ENCODE results near the gene ANAPC16. TPM values are rescaled to one million over a fixed set of nuclear protein-coding genes. Genes with fewer than 3 reads are reported as not detected.

Gene ANAPC16
- total and polyA plus RNA-seq, 2 experiments from 2014 or later, result 77.5 to 126 TPM

DNA sequence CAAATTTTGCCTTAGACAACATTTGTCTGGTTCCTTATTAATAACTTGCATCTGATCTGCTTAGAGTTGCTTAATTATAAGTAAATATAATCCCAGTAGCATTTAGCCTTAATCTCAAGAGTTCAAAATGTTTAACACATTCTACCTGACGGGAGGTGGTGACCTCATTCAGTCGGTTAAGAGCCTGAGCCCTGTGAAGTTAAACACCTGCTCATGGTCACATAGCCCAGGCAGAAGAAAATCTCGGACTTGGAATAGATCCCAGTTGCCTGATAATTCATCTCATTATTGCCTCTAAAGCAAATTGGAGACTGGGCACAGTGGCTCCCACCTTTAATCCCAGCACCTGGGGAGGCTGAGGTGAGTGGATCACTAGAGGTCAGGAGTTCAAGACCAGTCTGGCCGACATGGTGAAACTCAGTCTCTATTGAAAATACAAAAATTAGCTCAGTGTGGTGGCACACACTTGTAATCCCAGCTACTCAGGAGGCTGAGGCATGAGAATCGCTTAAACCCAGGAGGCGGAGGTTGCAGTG, 18.8 kb downstream of the ANAPC16 start:
- H3K9me3 Mint-ChIP-seq, result no peaks in the 10 kb centered on the region

More for the DNA sequence above, 18.8 kb downstream of the ANAPC16 start:
- Mint-ChIP-seq H3K27ac (no peak overlapping the region), H3K4me3 (no peak overlapping the region), H3K27me3 (ENCODE audit: insufficient read depth, low read depth, poor library complexity) (peaks cover 1% of the 10 kb centered on the region), H3K4me1 (peaks cover 7% of the 10 kb centered on the region; the same call in 1 of the 3 replicates), H3K36me3 (ENCODE audit: low read depth) (peaks cover 43% of the 10 kb centered on the region)
- H3K27me3 ChIP-seq (ENCODE audit: insufficient read depth), result no peaks in the 10 kb centered on the region
- H3K4me1 ChIP-seq (ENCODE audit: insufficient read depth), result no peaks in the 10 kb centered on the region
- no peak for TF ChIP-seq JUNB (IDR thresholded peaks at IDR 0.05; ENCODE audit: unreplicated experiment)
- no peak for TF ChIP-seq STAT1 (IDR thresholded peaks at IDR 0.05; ENCODE audit: unreplicated experiment)
- TF ChIP-seq ZNF114 (CRISPR knock-in tag; IDR thresholded peaks at IDR 0.05), result no peak
- TF ChIP-seq, protein P1, sequence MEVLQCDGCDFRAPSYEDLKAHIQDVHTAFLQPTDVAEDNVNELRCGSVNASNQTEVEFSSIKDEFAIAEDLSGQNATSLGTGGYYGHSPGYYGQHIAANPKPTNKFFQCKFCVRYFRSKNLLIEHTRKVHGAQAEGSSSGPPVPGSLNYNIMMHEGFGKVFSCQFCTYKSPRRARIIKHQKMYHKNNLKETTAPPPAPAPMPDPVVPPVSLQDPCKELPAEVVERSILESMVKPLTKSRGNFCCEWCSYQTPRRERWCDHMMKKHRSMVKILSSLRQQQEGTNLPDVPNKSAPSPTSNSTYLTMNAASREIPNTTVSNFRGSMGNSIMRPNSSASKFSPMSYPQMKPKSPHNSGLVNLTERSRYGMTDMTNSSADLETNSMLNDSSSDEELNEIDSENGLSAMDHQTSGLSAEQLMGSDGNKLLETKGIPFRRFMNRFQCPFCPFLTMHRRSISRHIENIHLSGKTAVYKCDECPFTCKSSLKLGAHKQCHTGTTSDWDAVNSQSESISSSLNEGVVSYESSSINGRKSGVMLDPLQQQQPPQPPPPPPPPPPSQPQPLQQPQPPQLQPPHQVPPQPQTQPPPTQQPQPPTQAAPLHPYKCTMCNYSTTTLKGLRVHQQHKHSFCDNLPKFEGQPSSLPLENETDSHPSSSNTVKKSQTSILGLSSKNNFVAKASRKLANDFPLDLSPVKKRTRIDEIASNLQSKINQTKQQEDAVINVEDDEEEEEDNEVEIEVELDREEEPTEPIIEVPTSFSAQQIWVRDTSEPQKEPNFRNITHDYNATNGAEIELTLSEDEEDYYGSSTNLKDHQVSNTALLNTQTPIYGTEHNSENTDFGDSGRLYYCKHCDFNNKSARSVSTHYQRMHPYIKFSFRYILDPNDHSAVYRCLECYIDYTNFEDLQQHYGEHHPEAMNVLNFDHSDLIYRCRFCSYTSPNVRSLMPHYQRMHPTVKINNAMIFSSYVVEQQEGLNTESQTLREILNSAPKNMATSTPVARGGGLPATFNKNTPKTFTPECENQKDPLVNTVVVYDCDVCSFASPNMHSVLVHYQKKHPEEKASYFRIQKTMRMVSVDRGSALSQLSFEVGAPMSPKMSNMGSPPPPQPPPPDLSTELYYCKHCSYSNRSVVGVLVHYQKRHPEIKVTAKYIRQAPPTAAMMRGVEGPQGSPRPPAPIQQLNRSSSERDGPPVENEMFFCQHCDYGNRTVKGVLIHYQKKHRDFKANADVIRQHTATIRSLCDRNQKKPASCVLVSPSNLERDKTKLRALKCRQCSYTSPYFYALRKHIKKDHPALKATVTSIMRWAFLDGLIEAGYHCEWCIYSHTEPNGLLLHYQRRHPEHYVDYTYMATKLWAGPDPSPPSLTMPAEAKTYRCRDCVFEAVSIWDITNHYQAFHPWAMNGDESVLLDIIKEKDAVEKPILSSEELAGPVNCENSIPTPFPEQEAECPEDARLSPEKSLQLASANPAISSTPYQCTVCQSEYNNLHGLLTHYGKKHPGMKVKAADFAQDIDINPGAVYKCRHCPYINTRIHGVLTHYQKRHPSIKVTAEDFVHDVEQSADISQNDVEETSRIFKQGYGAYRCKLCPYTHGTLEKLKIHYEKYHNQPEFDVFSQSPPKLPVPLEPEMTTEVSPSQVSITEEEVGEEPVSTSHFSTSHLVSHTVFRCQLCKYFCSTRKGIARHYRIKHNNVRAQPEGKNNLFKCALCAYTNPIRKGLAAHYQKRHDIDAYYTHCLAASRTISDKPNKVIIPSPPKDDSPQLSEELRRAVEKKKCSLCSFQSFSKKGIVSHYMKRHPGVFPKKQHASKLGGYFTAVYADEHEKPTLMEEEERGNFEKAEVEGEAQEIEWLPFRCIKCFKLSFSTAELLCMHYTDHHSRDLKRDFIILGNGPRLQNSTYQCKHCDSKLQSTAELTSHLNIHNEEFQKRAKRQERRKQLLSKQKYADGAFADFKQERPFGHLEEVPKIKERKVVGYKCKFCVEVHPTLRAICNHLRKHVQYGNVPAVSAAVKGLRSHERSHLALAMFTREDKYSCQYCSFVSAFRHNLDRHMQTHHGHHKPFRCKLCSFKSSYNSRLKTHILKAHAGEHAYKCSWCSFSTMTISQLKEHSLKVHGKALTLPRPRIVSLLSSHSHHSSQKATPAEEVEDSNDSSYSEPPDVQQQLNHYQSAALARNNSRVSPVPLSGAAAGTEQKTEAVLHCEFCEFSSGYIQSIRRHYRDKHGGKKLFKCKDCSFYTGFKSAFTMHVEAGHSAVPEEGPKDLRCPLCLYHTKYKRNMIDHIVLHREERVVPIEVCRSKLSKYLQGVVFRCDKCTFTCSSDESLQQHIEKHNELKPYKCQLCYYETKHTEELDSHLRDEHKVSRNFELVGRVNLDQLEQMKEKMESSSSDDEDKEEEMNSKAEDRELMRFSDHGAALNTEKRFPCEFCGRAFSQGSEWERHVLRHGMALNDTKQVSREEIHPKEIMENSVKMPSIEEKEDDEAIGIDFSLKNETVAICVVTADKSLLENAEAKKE (CRISPR knock-in tag; IDR thresholded peaks at IDR 0.05), result no peak
- TF ChIP-seq POLR2AphosphoS5 (IDR thresholded peaks at IDR 0.05; ENCODE audit: low read depth), result no peak
- TF ChIP-seq, protein P2, sequence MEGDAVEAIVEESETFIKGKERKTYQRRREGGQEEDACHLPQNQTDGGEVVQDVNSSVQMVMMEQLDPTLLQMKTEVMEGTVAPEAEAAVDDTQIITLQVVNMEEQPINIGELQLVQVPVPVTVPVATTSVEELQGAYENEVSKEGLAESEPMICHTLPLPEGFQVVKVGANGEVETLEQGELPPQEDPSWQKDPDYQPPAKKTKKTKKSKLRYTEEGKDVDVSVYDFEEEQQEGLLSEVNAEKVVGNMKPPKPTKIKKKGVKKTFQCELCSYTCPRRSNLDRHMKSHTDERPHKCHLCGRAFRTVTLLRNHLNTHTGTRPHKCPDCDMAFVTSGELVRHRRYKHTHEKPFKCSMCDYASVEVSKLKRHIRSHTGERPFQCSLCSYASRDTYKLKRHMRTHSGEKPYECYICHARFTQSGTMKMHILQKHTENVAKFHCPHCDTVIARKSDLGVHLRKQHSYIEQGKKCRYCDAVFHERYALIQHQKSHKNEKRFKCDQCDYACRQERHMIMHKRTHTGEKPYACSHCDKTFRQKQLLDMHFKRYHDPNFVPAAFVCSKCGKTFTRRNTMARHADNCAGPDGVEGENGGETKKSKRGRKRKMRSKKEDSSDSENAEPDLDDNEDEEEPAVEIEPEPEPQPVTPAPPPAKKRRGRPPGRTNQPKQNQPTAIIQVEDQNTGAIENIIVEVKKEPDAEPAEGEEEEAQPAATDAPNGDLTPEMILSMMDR (conservative IDR thresholded peaks at IDR 0.05; ENCODE audit: low read depth in 2 of 2), result no peak
- no peak for TF ChIP-seq EZH2 (IDR thresholded peaks at IDR 0.05; ENCODE audit: low read depth, unreplicated experiment)
- no peak for TF ChIP-seq ZNF331 (CRISPR knock-in tag; IDR thresholded peaks at IDR 0.05; ENCODE audit: low read depth)
- TF ChIP-seq, protein P3, sequence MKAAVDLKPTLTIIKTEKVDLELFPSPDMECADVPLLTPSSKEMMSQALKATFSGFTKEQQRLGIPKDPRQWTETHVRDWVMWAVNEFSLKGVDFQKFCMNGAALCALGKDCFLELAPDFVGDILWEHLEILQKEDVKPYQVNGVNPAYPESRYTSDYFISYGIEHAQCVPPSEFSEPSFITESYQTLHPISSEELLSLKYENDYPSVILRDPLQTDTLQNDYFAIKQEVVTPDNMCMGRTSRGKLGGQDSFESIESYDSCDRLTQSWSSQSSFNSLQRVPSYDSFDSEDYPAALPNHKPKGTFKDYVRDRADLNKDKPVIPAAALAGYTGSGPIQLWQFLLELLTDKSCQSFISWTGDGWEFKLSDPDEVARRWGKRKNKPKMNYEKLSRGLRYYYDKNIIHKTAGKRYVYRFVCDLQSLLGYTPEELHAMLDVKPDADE (IDR thresholded peaks at IDR 0.05), result no peak
- no peak for TF ChIP-seq EZH2phosphoT487 (IDR thresholded peaks at IDR 0.05; ENCODE audit: unreplicated experiment)
- no peak for TF ChIP-seq REST (IDR thresholded peaks at IDR 0.05; ENCODE audit: unreplicated experiment)
- TF ChIP-seq NANOG (IDR thresholded peaks at IDR 0.05; ENCODE audit: borderline replicate concordance), result no peak
- H3K36me3 ChIP-seq (ENCODE audit: insufficient read depth), result peaks cover 21% of the 10 kb centered on the region
- no peaks in the 10 kb centered on the region for H3K9me2 ChIP-seq (ENCODE audit: insufficient read depth)
- no peak overlapping the region for H3K27ac ChIP-seq (ENCODE audit: low read depth)
- H4K20me1 ChIP-seq (replicated peaks; ENCODE audit: insufficient read depth), result 0 out of 2 replicates have a peak, but pooled peaks cover 2% of the 10 kb centered on the region
- DNase-seq (ENCODE audit: low spot score), result no peak
- H3K4me3 ChIP-seq, result no peak overlapping the region
- no peak overlapping the region for H3K4me2 ChIP-seq
- no peak overlapping the region for H2AFZ ChIP-seq
- no peak for ATAC-seq
- H3F3A ChIP-seq (replicated peaks; ENCODE audit: low read depth), result peaks cover 10% of the 10 kb centered on the region; the same call in 1 of the 2 replicates
- H3K79me2 ChIP-seq (replicated peaks; ENCODE audit: insufficient read depth), result peaks cover 8% of the 10 kb centered on the region

All from GM23338 (cell line).